HEK293T (cell line): ENCODE results near the gene RASD1.

Experiments
- BHLHE40 ChIP-seq: fragments of 450-650 bp; IDR thresholded peaks from 2 replicates; pipeline ENCODE4 v1.6.1; 2016; ENCODE audit warnings: mild to moderate bottlenecking, moderate library complexity, borderline replicate concordance
- ELF4 ChIP-seq: fragments of 450-650 bp; IDR thresholded peaks from 2 replicates; pipeline ENCODE4 v1.6.1; 2017; ENCODE audit warnings: antibody characterized with exemption
- FOXA1 ChIP-seq: fragments of 450-650 bp; IDR thresholded peaks from 2 replicates; pipeline ENCODE4 v1.6.1; 2016; ENCODE audit warnings: mild to moderate bottlenecking
- FOXK2 ChIP-seq: fragments of 450-650 bp; IDR thresholded peaks from 2 replicates; pipeline ENCODE4 v1.6.1; 2016; ENCODE audit warnings: mild to moderate bottlenecking
- FOXM1 ChIP-seq: fragments of 450-650 bp; IDR thresholded peaks from 2 replicates; pipeline ENCODE4 v1.6.1; 2017; ENCODE audit warnings: mild to moderate bottlenecking, borderline replicate concordance
- HDGF ChIP-seq: fragments of 450-650 bp; IDR thresholded peaks from 2 replicates; pipeline ENCODE4 v1.6.1; 2017; ENCODE audit warnings: antibody characterized with exemption, borderline replicate concordance
- LEF1 ChIP-seq: fragments of 450-650 bp; IDR thresholded peaks from 2 replicates; pipeline ENCODE4 v1.6.1; 2017; ENCODE audit warnings: mild to moderate bottlenecking, borderline replicate concordance
- NFRKB ChIP-seq: fragments of 450-650 bp; IDR thresholded peaks from 2 replicates; pipeline ENCODE4 v1.6.1; 2016; ENCODE audit warnings: mild to moderate bottlenecking, moderate library complexity
- PKNOX1 ChIP-seq: fragments of 450-650 bp; IDR thresholded peaks from 2 replicates; pipeline ENCODE4 v1.6.1; 2016
- SP1 ChIP-seq: fragments of 450-650 bp; IDR thresholded peaks from 2 replicates; pipeline ENCODE4 v1.6.1; 2017
- SUZ12 ChIP-seq: fragments of 450-650 bp; IDR thresholded peaks from 2 replicates; pipeline ENCODE4 v1.6.1; 2016; ENCODE audit warnings: mild to moderate bottlenecking
- TARDBP ChIP-seq: fragments of 450-650 bp; IDR thresholded peaks from 2 replicates; pipeline ENCODE4 v1.6.1; 2016
- ZNF384 ChIP-seq: fragments of 450-650 bp; IDR thresholded peaks from 2 replicates; pipeline ENCODE4 v1.6.1; 2016

- TF ChIP-seq FOXM1 (no peak), SUZ12 (no peak), SP1 (no peak), FOXK2 (no peak), HDGF (no peak), TARDBP (no peak), PKNOX1 (no peak), NFRKB (no peak), ZNF384 (no peak), LEF1 (no peak), ELF4 (no peak), BHLHE40 (no peak), FOXA1 (no peak)
Measured at GRCh38 chr17:17484451-17484899, 11.7 kb downstream of the RASD1 start.
